H9 (cell line): Measurements from ENCODE around the gene HMX1. TPM values are rescaled to one million over a fixed set of nuclear protein-coding genes. Genes with fewer than 3 reads are reported as not detected.

Experiments
- DNase-seq: peaks from one replicate; pipeline ENCODE4 v3.0.0-alpha.2; 2017
- H2AFZ ChIP-seq: one replicate; pipeline ENCODE4 v1.6.1; 2013; ENCODE audit warnings: mild to moderate bottlenecking, low read length, control low read depth, moderate library complexity
- H2AK5ac ChIP-seq: 2 replicates; pipeline ENCODE4 v1.6.1; 2013; ENCODE audit warnings: low read length, control low read depth, mixed read lengths; ENCODE audit not compliant: insufficient read length
- H2BK120ac ChIP-seq: one replicate; pipeline ENCODE4 v1.6.1; 2013; ENCODE audit warnings: low read depth, mild to moderate bottlenecking, low read length, control low read depth, inconsistent platforms; ENCODE audit not compliant: poor library complexity, severe bottlenecking
- H2BK12ac ChIP-seq: 2 replicates; pipeline ENCODE4 v1.6.1; 2013; ENCODE audit warnings: low read length, control low read depth, mixed read lengths, low read depth; ENCODE audit not compliant: insufficient read length
- H2BK15ac ChIP-seq: 2 replicates; pipeline ENCODE4 v1.6.1; 2013; ENCODE audit warnings: low read depth, low read length, control low read depth
- H2BK20ac ChIP-seq: one replicate; pipeline ENCODE4 v1.6.1; 2013; ENCODE audit warnings: low read depth, mild to moderate bottlenecking, low read length, control low read depth, inconsistent platforms; ENCODE audit not compliant: poor library complexity, severe bottlenecking
- H2BK5ac ChIP-seq: 2 replicates; pipeline ENCODE4 v1.6.1; 2013; ENCODE audit warnings: low read length, control low read depth, mixed read lengths; ENCODE audit not compliant: insufficient read length
- H3K14ac ChIP-seq: 2 replicates; pipeline ENCODE4 v1.6.1; 2013; ENCODE audit warnings: low read length, control low read depth; ENCODE audit not compliant: insufficient read depth
- H3K18ac ChIP-seq: 2 replicates; pipeline ENCODE4 v1.6.1; 2013; ENCODE audit warnings: low read depth, mild to moderate bottlenecking, mixed read lengths, low read length, control low read depth; ENCODE audit not compliant: insufficient read length
- H3K23ac ChIP-seq: 2 replicates; pipeline ENCODE4 v1.6.1; 2013; ENCODE audit warnings: low read length, control low read depth, mixed read lengths, low read depth; ENCODE audit not compliant: insufficient read length
- H3K23me2 ChIP-seq: 2 replicates; pipeline ENCODE4 v1.6.1; 2013; ENCODE audit warnings: low read depth, mild to moderate bottlenecking, mixed read lengths, low read length, control low read depth; ENCODE audit not compliant: insufficient read length, poor library complexity, severe bottlenecking
- H3K27ac ChIP-seq: 2 replicates; pipeline ENCODE4 v1.5.1; 2013; ENCODE audit warnings: low read length, control low read depth, mixed read lengths, low read depth; ENCODE audit not compliant: insufficient read length
- H3K27me3 ChIP-seq: 2 replicates; pipeline ENCODE4 v1.6.1; 2013; ENCODE audit warnings: low read length, control low read depth, inconsistent platforms; ENCODE audit not compliant: insufficient read depth
- H3K4ac ChIP-seq: 2 replicates; pipeline ENCODE4 v1.6.1; 2013; ENCODE audit warnings: low read depth, mild to moderate bottlenecking, control low read depth, inconsistent platforms, low read length, moderate library complexity
- H3K4me1 ChIP-seq: 2 replicates; pipeline ENCODE4 v1.6.1; 2013; ENCODE audit warnings: low read length, control low read depth, inconsistent platforms; ENCODE audit not compliant: insufficient read depth
- H3K4me2 ChIP-seq: 2 replicates; pipeline ENCODE4 v1.6.1; 2013; ENCODE audit warnings: low read length, control low read depth, mixed read lengths; ENCODE audit not compliant: insufficient read length, insufficient read depth
- H3K56ac ChIP-seq: 2 replicates; pipeline ENCODE4 v1.6.1; 2013; ENCODE audit warnings: low read depth, mild to moderate bottlenecking, mixed read lengths, low read length, control low read depth; ENCODE audit not compliant: insufficient read length
- H3K79me1 ChIP-seq: 2 replicates; pipeline ENCODE4 v1.6.1; 2013; ENCODE audit warnings: low read depth, mild to moderate bottlenecking, moderate library complexity, low read length, control low read depth, inconsistent platforms; ENCODE audit not compliant: insufficient read depth, poor library complexity, severe bottlenecking
- H3K79me2 ChIP-seq: 2 replicates; pipeline ENCODE4 v1.6.1; 2013; ENCODE audit warnings: low read length, control low read depth, inconsistent platforms; ENCODE audit not compliant: insufficient read depth
- H3K9ac ChIP-seq: 2 replicates; pipeline ENCODE4 v1.6.1; 2013; ENCODE audit warnings: low read length, control low read depth, mixed read lengths; ENCODE audit not compliant: insufficient read length; ENCODE audit errors: extremely low read depth
- H3K9me3 ChIP-seq: one replicate; pipeline ENCODE4 v1.6.1; 2013; ENCODE audit warnings: low read depth, low read length, inconsistent platforms; ENCODE audit not compliant: control insufficient read depth
- H3T11ph ChIP-seq: one replicate; pipeline ENCODE4 v1.6.1; 2013; ENCODE audit warnings: mild to moderate bottlenecking, low read length, control low read depth, inconsistent platforms
- H4K20me1 ChIP-seq: one replicate; pipeline ENCODE4 v1.6.1; 2013; ENCODE audit not compliant: control insufficient read depth, insufficient read length, insufficient read depth
- H4K5ac ChIP-seq: 2 replicates; pipeline ENCODE4 v1.6.1; 2013; ENCODE audit warnings: low read depth, mild to moderate bottlenecking, mixed read lengths, low read length, control low read depth; ENCODE audit not compliant: insufficient read length
- H4K8ac ChIP-seq: replicated peaks from 2 replicates; pipeline ENCODE4 v1.6.1; 2013; ENCODE audit warnings: low read length, control low read depth, mixed read lengths, low read depth; ENCODE audit not compliant: insufficient read length
- H4K91ac ChIP-seq: 2 replicates; pipeline ENCODE4 v1.6.1; 2013; ENCODE audit warnings: low read depth, mild to moderate bottlenecking, moderate library complexity, mixed read lengths, low read length, control low read depth; ENCODE audit not compliant: insufficient read length
- H3K27ac Mint-ChIP-seq, 3 experiments: 2 replicates in 2 of 3; 3 replicates in 1 of 3; pipeline ENCODE4 v1.8.0; 2020 to 2021; ENCODE audit warnings: mixed read lengths in 3 of 3, mild to moderate bottlenecking in 1 of 3, moderate library complexity in 1 of 3
- H3K27me3 Mint-ChIP-seq: 2 replicates; pipeline ENCODE4 v1.8.0; 2021; ENCODE audit warnings: low read depth, mild to moderate bottlenecking, moderate library complexity, mixed read lengths
- H3K36me3 Mint-ChIP-seq, 3 experiments: 2 replicates in 2 of 3; 3 replicates in 1 of 3; pipeline ENCODE4 v1.8.0; 2020 to 2021; ENCODE audit warnings: low read depth in 3 of 3, mixed read lengths in 3 of 3; ENCODE audit not compliant: insufficient read depth in 1 of 3
- H3K4me1 Mint-ChIP-seq, 2 experiments: 2 replicates each; pipeline ENCODE4 v1.8.0; 2020; ENCODE audit warnings: mixed read lengths in 2 of 2
- H3K4me3 Mint-ChIP-seq, 2 experiments: 2 replicates in 1 of 2; 3 replicates in 1 of 2; pipeline ENCODE4 v1.8.0; 2020 to 2021; ENCODE audit warnings: mild to moderate bottlenecking in 2 of 2, mixed read lengths in 2 of 2, moderate library complexity in 1 of 2
- H3K9me3 Mint-ChIP-seq, 2 experiments: 2 replicates in 1 of 2; 3 replicates in 1 of 2; pipeline ENCODE4 v1.8.0; 2020; ENCODE audit warnings: mild to moderate bottlenecking in 2 of 2, mixed read lengths in 2 of 2, moderate library complexity in 1 of 2
- CTCF ChIP-seq: fragments of 200-600 bp; sonication (generic); conservative IDR thresholded peaks from 3 replicates; pipeline ENCODE4 v1.8.0; 2021; ENCODE audit warnings: antibody characterized with exemption, mild to moderate bottlenecking
- WGBS: extraction: QIAGEN DNeasy Blood & Tissue Kit; methylation state at CpG from one replicate; pipeline ENCODE4 v1.1.7; 2013; ENCODE audit warnings: missing lambda C conversion rate, low lambda C conversion rate, mixed read lengths; ENCODE audit not compliant: insufficient read length; ENCODE audit errors: extremely low coverage; 5-methylcytosine and 5-hydroxymethylcytosine counted together
- total RNA-seq: library from RNA; stranded (reverse); gene quantifications from 2 replicates; pipeline ENCODE4 v1.2.1, GENCODE V29; 2021

HMX1 gene
- total RNA-seq, 1 experiment from 2014 or later, result 0.26 TPM

DNA sequence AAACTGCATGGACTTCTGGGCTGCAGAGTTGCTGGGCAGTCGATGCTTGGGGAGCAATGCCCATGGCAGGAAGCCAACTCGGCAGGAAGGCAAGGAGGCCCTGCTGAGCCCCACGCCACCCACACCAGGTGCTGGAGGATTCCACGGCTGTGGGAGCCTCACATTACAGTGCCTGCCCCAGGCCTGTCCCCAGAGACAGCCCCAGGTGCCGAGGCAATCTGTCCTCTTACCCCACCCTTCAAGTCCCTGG lies 53.9 kb downstream of the HMX1 start:
- DNase-seq, result no peak
- Histone ChIP-seq H3K27ac (no peak overlapping the region), H3K79me2 (no peaks in the 10 kb centered on the region), H3K18ac (no peak overlapping the region), H2BK15ac (no peak overlapping the region), H4K20me1 (no peaks in the 10 kb centered on the region), H3K27me3 (no peaks in the 10 kb centered on the region), H3K4ac (no peak overlapping the region), H4K91ac (peak overlapping the region; percentile 13), H3K4me1 (no peaks in the 10 kb centered on the region), H3K79me1 (no peaks in the 10 kb centered on the region), H4K8ac (no peak overlapping the region), H3K23ac (no peak overlapping the region), H3K4me2 (no peak overlapping the region), H2BK12ac (no peak overlapping the region), H3K56ac (no peak overlapping the region), H2BK120ac (no peak overlapping the region), H2BK20ac (no peak overlapping the region), H3K14ac (no peak overlapping the region; the same call in 1 of the 2 replicates), H2AK5ac (no peak overlapping the region), H3T11ph (no peak overlapping the region), H2BK5ac (no peak overlapping the region), H3K9me3 (no peaks in the 10 kb centered on the region), H3K9ac (no peak overlapping the region), H2AFZ (no peak overlapping the region), H3K23me2 (no peaks in the 10 kb centered on the region), H4K5ac (no peak overlapping the region)
- Mint-ChIP-seq H3K4me3 (no peak overlapping the region), H3K27me3 (peaks cover 18% of the 10 kb centered on the region), H3K9me3 (no peaks in the 10 kb centered on the region), H3K36me3 (no peaks in the 10 kb centered on the region), H3K27ac (no peak overlapping the region), H3K4me1 (peaks cover 0 to 3% of the 10 kb centered on the region in 2 experiments; a peak in 1 of 4 replicates)
- WGBS, result no CpG with 5 or more reads among the region's 5 CpGs
- no peak for TF ChIP-seq CTCF
